SU-DHL-6 (cell line): Measurements from ENCODE around the gene MLC1.

Experiments used
- H2AFZ ChIP-seq: fragments of 200-600 bp; sonication (generic); 2 replicates; pipeline ENCODE4 v1.6.1; 2014; ENCODE audit warnings: low read depth, mild to moderate bottlenecking, moderate library complexity, mixed read lengths, antibody characterized with exemption, low read length; ENCODE audit not compliant: severe bottlenecking
- H3F3A ChIP-seq: fragments of 200-600 bp; shearing (Covaris generic); 2 replicates; pipeline ENCODE4 v1.6.0; 2016; ENCODE audit warnings: antibody characterized with exemption, mild to moderate bottlenecking; ENCODE audit not compliant: insufficient read depth
- H3K27ac ChIP-seq: fragments of 200-600 bp; sonication (generic); 2 replicates; pipeline ENCODE4 v1.5.1; 2016; ENCODE audit warnings: low read depth, mild to moderate bottlenecking, low read length, moderate library complexity, mixed read lengths
- H3K27me3 ChIP-seq: fragments of 200-600 bp; sonication (generic), shearing (Covaris generic); 2 replicates; pipeline ENCODE4 v1.6.0; 2014; ENCODE audit warnings: mild to moderate bottlenecking, low read length
- H3K36me3 ChIP-seq: fragments of 200-600 bp; sonication (generic); 2 replicates; pipeline ENCODE4 v1.6.1; 2014; ENCODE audit warnings: mild to moderate bottlenecking, low read length, mixed read lengths
- H3K4me2 ChIP-seq: fragments of 300-600, 200-600 bp; shearing (Covaris generic), sonication (generic); 2 replicates; pipeline ENCODE4 v1.6.0; 2014; ENCODE audit warnings: low read length, low read depth, mild to moderate bottlenecking; ENCODE audit not compliant: poor library complexity, severe bottlenecking
- H3K4me3 ChIP-seq: fragments of 200-600 bp; sonication (generic); 2 replicates; pipeline ENCODE4 v1.5.1; 2014; ENCODE audit warnings: antibody characterized with exemption, low read length, mild to moderate bottlenecking, mixed read lengths; ENCODE audit not compliant: insufficient read depth, poor library complexity, severe bottlenecking
- H3K79me2 ChIP-seq: fragments of 200-600 bp; sonication (generic); 2 replicates; pipeline ENCODE4 v1.6.1; 2014; ENCODE audit warnings: mild to moderate bottlenecking, low read length, moderate library complexity; ENCODE audit not compliant: insufficient read depth
- H3K9ac ChIP-seq: fragments of 200-600 bp; sonication (generic); 2 replicates; pipeline ENCODE4 v1.7.0; 2014; ENCODE audit warnings: mild to moderate bottlenecking, low read length
- H3K9me2 ChIP-seq: fragments of 200-600 bp; sonication (generic); replicated peaks from 2 replicates; pipeline ENCODE4 v1.6.1; 2014; ENCODE audit warnings: low read length; ENCODE audit not compliant: insufficient read depth
- H3K9me3 ChIP-seq: fragments of 200-600 bp; sonication (generic); 2 replicates; pipeline ENCODE4 v1.6.1; 2014; ENCODE audit warnings: low read length, mixed read lengths; ENCODE audit not compliant: insufficient read depth
- H4K20me1 ChIP-seq: fragments of 200-600 bp; sonication (generic); 2 replicates; pipeline ENCODE4 v1.6.1; 2014; ENCODE audit warnings: low read depth, mild to moderate bottlenecking, antibody characterized with exemption, low read length, moderate library complexity, mixed read lengths
- CTCF ChIP-seq: fragments of 200-600 bp; sonication (generic); IDR thresholded peaks from one replicate; pipeline ENCODE4 v1.5.1; 2017; ENCODE audit warnings: antibody characterized with exemption, mild to moderate bottlenecking, low read length, moderate library complexity; ENCODE audit not compliant: insufficient read depth, poor library complexity, severe bottlenecking
- EZH2phosphoT487 ChIP-seq: fragments of 200-600 bp; sonication (generic), shearing (Covaris generic); conservative IDR thresholded peaks from 2 replicates; pipeline ENCODE4 v1.6.1; 2018; ENCODE audit warnings: mild to moderate bottlenecking, antibody characterized with exemption, low read length, moderate library complexity, mixed read lengths

Gene MLC1

GRCh38 chr22:50102946-50103345 is 17.7 kb upstream of the MLC1 start:
- Histone ChIP-seq H3K27me3 (no peaks in the 10 kb centered on the region), H3K4me3 (no peak overlapping the region), H4K20me1 (no peaks in the 10 kb centered on the region), H3K27ac (no peak overlapping the region), H2AFZ (no peak overlapping the region), H3K79me2 (no peaks in the 10 kb centered on the region), H3K4me2 (no peak overlapping the region), H3K36me3 (no peaks in the 10 kb centered on the region), H3K9me2 (no peaks in the 10 kb centered on the region), H3F3A (no peaks in the 10 kb centered on the region), H3K9ac (no peak overlapping the region), H3K9me3 (no peaks in the 10 kb centered on the region)
- TF ChIP-seq CTCF (no peak), EZH2phosphoT487 (no peak)

GRCh38 chr22:50101870-50102565 is 16.8 kb upstream of the MLC1 start:
- Histone ChIP-seq H3K9me2 (no peaks in the 10 kb centered on the region), H3K79me2 (no peaks in the 10 kb centered on the region), H3K27me3 (no peaks in the 10 kb centered on the region), H3F3A (no peaks in the 10 kb centered on the region), H3K9me3 (no peaks in the 10 kb centered on the region), H3K36me3 (no peaks in the 10 kb centered on the region), H4K20me1 (no peaks in the 10 kb centered on the region), H3K4me2 (no peak overlapping the region), H2AFZ (no peak overlapping the region), H3K9ac (no peak overlapping the region), H3K27ac (no peak overlapping the region), H3K4me3 (no peak overlapping the region)
- TF ChIP-seq EZH2phosphoT487 (no peak), CTCF (no peak)

GRCh38 chr22:50098052-50098451 is 12.8 kb upstream of the MLC1 start:
- no peaks in the 10 kb centered on the region for H3K79me2 ChIP-seq
- TF ChIP-seq EZH2phosphoT487: no peak
- no peak for TF ChIP-seq CTCF
- no peak overlapping the region for H3K4me3 ChIP-seq
- H2AFZ ChIP-seq: no peak overlapping the region
- H3K27ac ChIP-seq: no peak overlapping the region
- H3K9me3 ChIP-seq: no peaks in the 10 kb centered on the region
- H4K20me1 ChIP-seq: no peaks in the 10 kb centered on the region
- no peaks in the 10 kb centered on the region for H3K27me3 ChIP-seq
- H3K9me2 ChIP-seq: no peaks in the 10 kb centered on the region
- no peaks in the 10 kb centered on the region for H3K36me3 ChIP-seq
- no peak overlapping the region for H3K4me2 ChIP-seq
- H3F3A ChIP-seq: no peaks in the 10 kb centered on the region
- no peak overlapping the region for H3K9ac ChIP-seq
